Measurements from ENCODE around the gene TMEM145.

TMEM145 gene

DNA sequence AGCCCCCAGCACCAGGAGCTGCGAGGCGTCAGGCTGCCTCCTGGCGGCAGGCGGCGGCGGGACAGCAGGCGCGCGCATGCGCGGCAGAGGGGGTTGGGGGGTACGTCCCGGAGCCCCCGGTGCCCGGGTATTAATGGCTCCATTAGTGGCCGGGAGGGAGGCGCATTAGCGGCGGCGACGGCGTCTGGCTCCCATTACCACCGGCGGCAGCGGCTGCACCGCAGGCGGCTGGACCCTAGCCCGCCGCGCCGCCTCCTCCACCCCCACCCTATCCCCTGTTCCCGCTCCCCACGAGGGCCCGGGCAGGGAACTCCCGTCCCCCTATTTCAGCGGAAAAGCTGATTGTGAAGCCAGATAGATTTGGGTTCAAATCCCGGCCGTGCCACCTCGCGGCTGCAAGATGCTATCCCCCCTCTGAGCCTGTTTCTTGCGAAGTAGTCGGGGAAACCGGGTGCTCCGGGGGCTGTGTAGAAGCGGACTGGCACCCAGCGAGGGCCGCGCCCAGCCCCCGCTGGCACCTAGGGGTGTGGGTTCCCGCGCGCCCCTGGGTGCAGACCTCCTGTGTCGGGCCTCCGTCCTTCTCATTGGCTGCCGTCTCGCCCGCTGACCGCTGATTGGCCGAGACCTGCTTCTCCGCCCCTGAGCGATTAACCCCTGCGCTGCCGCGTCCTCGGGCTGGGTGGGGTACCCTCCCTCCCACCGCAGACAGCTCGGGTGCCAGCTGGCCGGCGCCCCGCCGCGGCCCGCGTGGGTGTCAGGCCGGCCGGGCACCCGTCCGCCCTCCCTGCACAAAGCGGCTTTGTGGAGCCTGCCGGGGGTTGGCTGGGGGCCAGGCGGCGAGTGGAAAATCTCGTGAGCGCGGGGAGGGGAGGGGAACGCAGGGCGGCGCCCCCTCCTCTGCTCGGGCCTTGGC is 33.0 kb upstream of the TMEM145 start:
- peak overlapping the region; percentile 68 for H3K4me3 ChIP-seq (ENCODE audit: low read depth, low read length)
- H3K36me3 ChIP-seq (replicated peaks): peaks cover 7% of the 10 kb centered on the region
- peak overlapping the region; percentile 41 for H3K27ac ChIP-seq
- TF ChIP-seq, protein P1, sequence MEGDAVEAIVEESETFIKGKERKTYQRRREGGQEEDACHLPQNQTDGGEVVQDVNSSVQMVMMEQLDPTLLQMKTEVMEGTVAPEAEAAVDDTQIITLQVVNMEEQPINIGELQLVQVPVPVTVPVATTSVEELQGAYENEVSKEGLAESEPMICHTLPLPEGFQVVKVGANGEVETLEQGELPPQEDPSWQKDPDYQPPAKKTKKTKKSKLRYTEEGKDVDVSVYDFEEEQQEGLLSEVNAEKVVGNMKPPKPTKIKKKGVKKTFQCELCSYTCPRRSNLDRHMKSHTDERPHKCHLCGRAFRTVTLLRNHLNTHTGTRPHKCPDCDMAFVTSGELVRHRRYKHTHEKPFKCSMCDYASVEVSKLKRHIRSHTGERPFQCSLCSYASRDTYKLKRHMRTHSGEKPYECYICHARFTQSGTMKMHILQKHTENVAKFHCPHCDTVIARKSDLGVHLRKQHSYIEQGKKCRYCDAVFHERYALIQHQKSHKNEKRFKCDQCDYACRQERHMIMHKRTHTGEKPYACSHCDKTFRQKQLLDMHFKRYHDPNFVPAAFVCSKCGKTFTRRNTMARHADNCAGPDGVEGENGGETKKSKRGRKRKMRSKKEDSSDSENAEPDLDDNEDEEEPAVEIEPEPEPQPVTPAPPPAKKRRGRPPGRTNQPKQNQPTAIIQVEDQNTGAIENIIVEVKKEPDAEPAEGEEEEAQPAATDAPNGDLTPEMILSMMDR (IDR thresholded peaks at IDR 0.05; ENCODE audit: low read depth, low read length, missing control alignments): peak; percentile 76
- H3K27me3 ChIP-seq (replicated peaks): no peaks in the 10 kb centered on the region
- peak; percentile 82 for DNase-seq
- in situ Hi-C loops (cut with HindIII; ENCODE audit: low pct_ligation_motif_present, low sequenced_read_pairs): no loop called here

DNA sequence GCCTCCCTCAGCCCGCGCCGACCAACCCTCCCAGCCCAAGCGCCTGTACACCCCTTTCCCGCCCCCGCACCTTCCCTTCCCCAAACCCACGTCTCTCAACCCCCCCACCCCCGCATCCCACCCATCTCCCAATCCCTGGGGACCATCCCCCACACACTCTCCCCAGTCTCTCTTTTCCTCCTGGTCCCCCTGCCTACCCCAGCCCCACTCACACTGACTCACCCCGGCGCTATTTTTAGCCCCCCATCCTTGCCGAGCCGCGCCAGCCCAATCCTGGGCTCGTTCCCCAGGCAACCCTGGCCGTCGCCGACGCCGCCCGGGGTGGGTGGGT is 32.3 kb upstream of the TMEM145 start:
- in situ Hi-C loops (cut with HindIII; ENCODE audit: low pct_ligation_motif_present, low sequenced_read_pairs): no loop called here
- TF ChIP-seq, protein P1 (IDR thresholded peaks at IDR 0.05; ENCODE audit: low read depth, low read length, missing control alignments): no peak
- H3K36me3 ChIP-seq (replicated peaks): peaks cover 6% of the 10 kb centered on the region
- no peaks in the 10 kb centered on the region for H3K27me3 ChIP-seq (replicated peaks)
- DNase-seq: no peak
- peak overlapping the region; percentile 41 for H3K27ac ChIP-seq
- H3K4me3 ChIP-seq (ENCODE audit: low read depth, low read length): peak overlapping the region; percentile 68

DNA sequence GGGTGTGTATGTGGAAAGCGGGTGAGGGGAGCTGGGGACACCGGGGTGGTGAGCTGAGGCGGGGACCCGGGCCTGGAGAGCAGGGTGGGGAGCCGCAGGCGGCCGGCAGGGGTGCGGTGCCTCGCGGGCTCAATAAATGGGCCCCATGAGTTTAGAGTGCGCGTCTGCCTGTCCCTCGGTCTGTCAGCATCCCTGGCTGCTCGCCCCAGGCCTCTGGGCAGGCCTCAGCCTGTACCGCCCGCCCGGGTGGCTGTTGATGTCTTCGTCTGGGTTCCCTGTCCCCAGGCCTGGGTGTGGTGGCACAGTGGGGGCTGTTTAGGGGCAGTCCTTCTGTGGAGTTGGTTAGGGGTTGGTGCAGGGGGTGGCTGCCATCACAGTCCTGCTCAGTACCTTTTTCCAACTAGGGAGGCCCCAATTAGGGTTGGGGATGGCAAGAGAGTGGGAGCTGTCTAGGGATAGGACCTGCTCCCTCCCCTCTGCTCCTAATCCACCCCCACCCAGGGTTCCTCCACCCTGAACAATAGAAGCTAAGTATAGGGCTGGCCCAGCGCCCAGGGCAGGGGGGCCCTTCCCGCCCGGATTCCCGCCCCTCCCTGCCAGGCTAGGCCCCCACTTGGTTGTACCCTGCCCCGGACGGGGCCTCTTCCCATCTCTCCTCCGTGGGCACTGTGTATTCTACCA is 31.8 kb upstream of the TMEM145 start:
- in situ Hi-C loops (cut with HindIII; ENCODE audit: low pct_ligation_motif_present, low sequenced_read_pairs): no loop called here
- Histone ChIP-seq H3K4me3 (ENCODE audit: low read depth, low read length) (peak overlapping the region; percentile 68), H3K36me3 (replicated peaks) (peaks cover 4% of the 10 kb centered on the region), H3K27ac (peak overlapping the region; percentile 31), H3K27me3 (replicated peaks) (no peaks in the 10 kb centered on the region)
- TF ChIP-seq, protein P1 (IDR thresholded peaks at IDR 0.05; ENCODE audit: low read depth, low read length, missing control alignments): no peak
- no peak for DNase-seq

DNA sequence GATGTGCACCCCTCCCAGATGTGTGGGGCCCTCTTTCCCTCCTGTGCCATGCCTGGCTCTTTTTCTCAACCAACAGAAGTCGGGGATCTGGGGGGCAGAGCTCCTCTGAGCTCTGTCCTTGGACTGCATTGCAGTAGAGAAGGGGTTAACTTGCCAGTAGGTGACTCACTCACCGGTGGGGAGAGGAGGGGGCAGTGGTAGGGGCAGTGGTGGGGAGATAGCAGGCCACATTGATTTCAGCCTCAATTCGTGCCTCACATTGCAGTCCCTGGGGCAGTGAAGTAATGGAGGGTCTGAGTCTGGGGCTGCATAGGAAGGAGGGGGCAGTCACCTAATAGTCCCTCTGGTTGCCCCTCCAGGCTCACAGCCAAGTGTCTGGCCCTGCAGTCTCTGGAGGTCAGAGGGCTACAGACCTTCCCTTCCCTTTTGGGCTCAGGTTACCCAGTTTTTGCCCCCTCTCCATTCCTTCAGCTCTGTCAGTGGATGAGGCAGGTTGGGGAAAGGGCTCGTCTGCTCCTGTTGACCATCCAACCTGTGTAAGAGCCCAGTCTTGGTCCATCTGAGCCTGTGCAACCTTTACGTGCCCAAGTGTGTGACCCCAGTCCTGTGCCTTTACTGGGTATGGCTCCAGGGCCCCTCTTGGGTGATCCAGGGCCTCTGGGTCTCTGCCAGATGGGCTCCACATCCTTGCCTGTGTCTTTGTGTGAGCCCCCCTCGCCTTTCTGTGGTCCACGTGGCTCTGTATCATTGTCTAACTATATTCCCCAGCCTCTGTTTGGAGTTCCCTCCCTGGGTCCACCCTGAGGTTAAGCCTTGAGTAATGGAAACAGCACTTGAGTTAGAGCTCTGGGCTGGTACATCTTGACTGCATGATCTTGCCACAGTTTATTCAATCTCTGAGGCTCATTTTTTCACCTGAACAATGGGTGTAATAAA is 31.0 kb upstream of the TMEM145 start:
- H3K36me3 ChIP-seq (replicated peaks): peaks cover 8% of the 10 kb centered on the region
- peak overlapping the region; percentile 15 for H3K27ac ChIP-seq
- in situ Hi-C loops (cut with HindIII; ENCODE audit: low pct_ligation_motif_present, low sequenced_read_pairs): no loop called here
- H3K27me3 ChIP-seq (replicated peaks): no peaks in the 10 kb centered on the region
- H3K4me3 ChIP-seq (ENCODE audit: low read depth, low read length): no peak overlapping the region
- TF ChIP-seq, protein P1 (IDR thresholded peaks at IDR 0.05; ENCODE audit: low read depth, low read length, missing control alignments): no peak
- no peak for DNase-seq

DNA sequence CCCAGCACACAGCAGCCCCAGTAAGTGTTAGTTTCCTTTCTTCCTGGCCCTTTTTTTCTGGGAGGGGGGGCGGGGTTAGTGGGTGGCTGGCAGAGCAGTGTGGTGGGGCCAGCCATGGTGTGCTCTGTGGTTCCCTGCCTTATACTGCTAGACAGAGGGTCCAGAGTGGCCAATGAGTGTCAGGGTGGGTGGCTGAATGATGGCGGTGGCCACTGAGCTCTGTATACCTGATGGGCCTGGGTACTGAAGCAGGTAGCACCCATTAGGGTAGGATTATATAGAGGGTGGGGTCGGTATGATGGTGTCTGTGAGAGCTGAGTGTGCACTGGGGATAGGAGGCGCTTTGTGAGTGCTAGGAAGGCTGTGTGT is 30.3 kb upstream of the TMEM145 start:
- DNase-seq: no peak
- Histone ChIP-seq H3K27ac (no peak overlapping the region), H3K36me3 (replicated peaks) (peaks cover 12% of the 10 kb centered on the region), H3K4me3 (ENCODE audit: low read depth, low read length) (no peak overlapping the region), H3K27me3 (replicated peaks) (no peaks in the 10 kb centered on the region)
- TF ChIP-seq, protein P1 (IDR thresholded peaks at IDR 0.05; ENCODE audit: low read depth, low read length, missing control alignments): no peak
- in situ Hi-C loops (cut with HindIII; ENCODE audit: low pct_ligation_motif_present, low sequenced_read_pairs): no loop called here
